Body of pancreas (tissue), 4 donors: ENCODE measurements around the gene PYM1. TPM values are rescaled to one million over a fixed set of nuclear protein-coding genes. Genes with fewer than 3 reads are reported as not detected.

Source experiments
- ATAC-seq: fragments of 150-250 bp; one replicate; pipeline ENCODE4 v1.9.1; 2016
- DNase-seq, 4 donors: peaks; one replicate each; pipeline ENCODE4 v3.0.0-alpha.2; 2019
- H3K27ac ChIP-seq, 4 donors: fragments of 200-600 bp; sonication (generic); 1 replicate in 3 of 4; 2 replicates in 1 of 4; pipeline versions ENCODE4 v1.5.1 to v1.6.1; 2016 to 2019; ENCODE audit warnings: mild to moderate bottlenecking in 1 of 4, mixed read lengths in 1 of 4, moderate library complexity in 1 of 4
- H3K27me3 ChIP-seq, 2 donors: fragments of 200-600 bp; sonication (generic); one replicate each; pipeline ENCODE4 v1.6.0; 2016; ENCODE audit warnings: mild to moderate bottlenecking in 1 of 2
- H3K36me3 ChIP-seq, 2 donors: fragments of 200-600 bp; sonication (generic); replicated peaks in 1 of 2; 2 replicates each; pipeline ENCODE4 v1.5.1; 2016; ENCODE audit warnings: low read depth in 2 of 2; ENCODE audit not compliant: insufficient read depth in 1 of 2
- H3K4me1 ChIP-seq: fragments of 200-600 bp; sonication (generic); one replicate; pipeline ENCODE4 v1.6.0; 2016
- H3K4me3 ChIP-seq, 2 donors: fragments of 200-600 bp; sonication (generic); 1 replicate in 1 of 2; 2 replicates in 1 of 2; pipeline ENCODE4 v1.5.1; 2016 to 2019
- H3K9me3 ChIP-seq, 3 donors: fragments of 200-600 bp; sonication (generic); 1 replicate in 2 of 3; 2 replicates in 1 of 3; pipeline ENCODE4 v1.5.1; 2016
- POLR2A ChIP-seq, 3 donors: fragments of 450-650 bp; IDR thresholded peaks; one replicate each; pipeline ENCODE4 v1.6.1; 2016; ENCODE audit warnings: antibody characterized with exemption in 3 of 3, mild to moderate bottlenecking in 2 of 3
- WGBS, 2 donors: methylation state at CpG; one replicate each; pipeline ENCODE4 v1.1.5; 2017; 5-methylcytosine and 5-hydroxymethylcytosine counted together
- intact Hi-C: fragments of 100-400 bp; cut with DNase I; formaldehyde crosslinking; loops from one replicate; pipeline ENCODE4 v1.15.1; 2023
- total RNA-seq, 2 donors: library from RNA; depleted of rRNA; stranded (reverse); fragments of >200 nt; gene quantifications; one replicate each; pipeline ENCODE4 v1.1.0, GENCODE V29; 2016
- TF ChIP-seq, protein P1 (sequence below), 7 experiments: fragments of 450-650 bp in 4 of 7; fragments of 200-600 bp in 3 of 7; sonication (generic) in 3 of 7; IDR thresholded peaks; one replicate each; pipeline ENCODE4 v1.5.1; 2016 to 2019; ENCODE audit warnings: antibody characterized with exemption in 7 of 7

PYM1 gene
- total RNA-seq, 2 donors from 2014 or later = 21.5 to 26.0 TPM

DNA sequence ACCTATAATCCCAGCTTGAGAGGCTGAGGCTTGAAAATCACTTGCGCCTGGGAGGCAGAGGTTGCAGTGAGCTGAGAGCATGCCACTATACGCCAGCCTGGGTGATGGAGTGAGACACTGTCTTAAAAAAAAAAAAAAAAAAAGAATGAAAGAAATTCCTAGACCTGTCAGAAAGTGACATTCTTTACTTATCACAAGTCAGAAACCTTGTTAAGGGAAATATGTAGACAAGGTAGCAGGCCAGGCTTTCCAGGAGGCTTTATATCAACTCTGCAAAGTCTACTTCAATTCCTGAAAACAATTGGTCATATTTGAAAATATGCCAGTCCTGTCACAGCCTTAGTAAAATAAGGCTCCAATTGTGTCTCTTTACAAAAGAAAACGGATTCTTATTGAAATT, 65.8 kb downstream of the PYM1 start:
- no peak overlapping the region for H3K27ac ChIP-seq
- no peaks in the 10 kb centered on the region for H3K27me3 ChIP-seq
- H3K4me1 ChIP-seq = no peaks in the 10 kb centered on the region
- ATAC-seq (no peak), DNase-seq (no peak)
- no peaks in the 10 kb centered on the region for H3K9me3 ChIP-seq
- no peak for TF ChIP-seq POLR2A (IDR thresholded peaks at IDR 0.05)
- TF ChIP-seq, protein P1, sequence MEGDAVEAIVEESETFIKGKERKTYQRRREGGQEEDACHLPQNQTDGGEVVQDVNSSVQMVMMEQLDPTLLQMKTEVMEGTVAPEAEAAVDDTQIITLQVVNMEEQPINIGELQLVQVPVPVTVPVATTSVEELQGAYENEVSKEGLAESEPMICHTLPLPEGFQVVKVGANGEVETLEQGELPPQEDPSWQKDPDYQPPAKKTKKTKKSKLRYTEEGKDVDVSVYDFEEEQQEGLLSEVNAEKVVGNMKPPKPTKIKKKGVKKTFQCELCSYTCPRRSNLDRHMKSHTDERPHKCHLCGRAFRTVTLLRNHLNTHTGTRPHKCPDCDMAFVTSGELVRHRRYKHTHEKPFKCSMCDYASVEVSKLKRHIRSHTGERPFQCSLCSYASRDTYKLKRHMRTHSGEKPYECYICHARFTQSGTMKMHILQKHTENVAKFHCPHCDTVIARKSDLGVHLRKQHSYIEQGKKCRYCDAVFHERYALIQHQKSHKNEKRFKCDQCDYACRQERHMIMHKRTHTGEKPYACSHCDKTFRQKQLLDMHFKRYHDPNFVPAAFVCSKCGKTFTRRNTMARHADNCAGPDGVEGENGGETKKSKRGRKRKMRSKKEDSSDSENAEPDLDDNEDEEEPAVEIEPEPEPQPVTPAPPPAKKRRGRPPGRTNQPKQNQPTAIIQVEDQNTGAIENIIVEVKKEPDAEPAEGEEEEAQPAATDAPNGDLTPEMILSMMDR (IDR thresholded peaks at IDR 0.05) = no peak
- WGBS, 2 donors = 81 to 89% methylated on average over 3 of the region's 3 CpGs
- H3K36me3 ChIP-seq = no peaks in the 10 kb centered on the region
- intact Hi-C loops = no loop called here
- no peak overlapping the region for H3K4me3 ChIP-seq

DNA sequence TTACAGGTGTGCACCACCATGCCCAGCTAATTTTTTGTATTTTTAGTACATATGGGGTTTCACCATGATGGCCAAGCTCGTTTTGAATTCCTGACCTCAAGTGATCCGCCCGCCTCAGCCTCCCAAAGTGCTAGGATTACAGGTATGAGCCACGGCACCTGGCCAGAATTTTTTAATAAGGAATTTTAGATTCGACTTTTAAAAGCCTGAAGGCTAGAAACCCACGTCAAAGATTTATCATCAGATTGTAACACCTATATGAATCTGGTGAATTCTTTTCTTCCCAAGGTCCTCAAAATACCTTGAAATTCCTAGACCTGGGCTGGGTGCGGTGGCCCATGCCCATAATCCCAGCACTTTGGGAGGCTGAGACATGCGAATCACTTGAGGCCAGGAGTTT, 66.3 kb downstream of the PYM1 start:
- no peak for DNase-seq
- WGBS, 2 donors = 93 to 95% methylated on average over 8 of the region's 8 CpGs
- Histone ChIP-seq H3K27me3 (no peaks in the 10 kb centered on the region), H3K4me1 (no peaks in the 10 kb centered on the region), H3K4me3 (no peak overlapping the region), H3K36me3 (no peaks in the 10 kb centered on the region), H3K27ac (no peak overlapping the region), H3K9me3 (no peaks in the 10 kb centered on the region)
- no peak for TF ChIP-seq POLR2A (IDR thresholded peaks at IDR 0.05)
- TF ChIP-seq, protein P1 (IDR thresholded peaks at IDR 0.05) = no peak
- intact Hi-C loops = no loop called here
- no peak for ATAC-seq

DNA sequence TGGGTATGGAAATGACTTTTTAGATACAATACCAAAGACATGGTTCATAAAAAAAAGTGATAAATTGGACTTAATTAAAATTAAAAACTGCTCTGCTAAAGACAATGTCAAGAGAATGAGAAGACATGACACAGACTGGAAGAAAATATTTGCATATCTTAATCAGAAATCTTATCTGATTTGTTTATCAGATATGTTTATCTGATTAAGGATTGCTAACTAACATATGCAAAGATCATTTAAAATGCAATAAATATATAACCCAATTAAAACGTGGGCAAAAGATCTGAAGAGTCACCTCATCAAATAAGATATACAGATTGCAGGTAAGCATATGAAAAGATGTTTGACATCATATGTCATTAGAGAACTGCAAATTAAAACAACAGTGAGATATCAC, 75.0 kb downstream of the PYM1 start:
- no peak for ATAC-seq

More for the DNA sequence above, 75.0 kb downstream of the PYM1 start:
- Histone ChIP-seq H3K9me3 (no peaks in the 10 kb centered on the region), H3K27ac (no peak overlapping the region), H3K4me1 (no peaks in the 10 kb centered on the region), H3K4me3 (no peak overlapping the region), H3K36me3 (no peaks in the 10 kb centered on the region), H3K27me3 (no peaks in the 10 kb centered on the region)
- TF ChIP-seq, protein P1 (IDR thresholded peaks at IDR 0.05) = no peak
- TF ChIP-seq POLR2A (IDR thresholded peaks at IDR 0.05) = no peak
- WGBS, 2 donors = 32 to 34% methylated on average over 1 of the region's 1 CpG
- DNase-seq = no peak
- intact Hi-C loops = no loop called here

Other genes with a start within 250 kb of the PYM1 start
- gene ITGA7, start 220.0 kb downstream of the PYM1 start, total RNA-seq = 10 to 100 TPM; 11.4 to 52.1 TPM
- gene BLOC1S1, start 211.8 kb downstream of the PYM1 start, total RNA-seq = 100 to 1,000 TPM in 1 of 2 donors, 10 to 100 TPM in 1; 86.1 to 105 TPM
- gene RDH5, start 207.5 kb downstream of the PYM1 start, total RNA-seq = 10 to 100 TPM in 1 of 2 donors, 1 to 10 TPM in 1; 4.2 to 20.4 TPM
- 100 to 1,000 TPM; 341 to 511 TPM for gene CD63, start 198.9 kb downstream of the PYM1 start, total RNA-seq
- under 1 TPM; 0.33 to 0.78 TPM for gene GDF11, start 184.8 kb downstream of the PYM1 start, total RNA-seq
- gene SARNP, start 110.2 kb downstream of the PYM1 start, total RNA-seq = 10 to 100 TPM; 23.1 to 51.7 TPM
- 10 to 100 TPM in 1 of 2 donors, 1 to 10 TPM in 1; 6.0 to 12.5 TPM for gene ORMDL2, start 109.9 kb downstream of the PYM1 start, total RNA-seq
- gene DNAJC14, start 98.3 kb downstream of the PYM1 start, total RNA-seq = 10 to 100 TPM; 20.2 to 34.3 TPM
- gene MMP19, start 85.0 kb downstream of the PYM1 start, total RNA-seq = 10 to 100 TPM in 1 of 2 donors, 1 to 10 TPM in 1; 3.4 to 23.4 TPM
- gene DGKA, start 3.3 kb upstream of the PYM1 start, total RNA-seq = 100 to 1,000 TPM in 1 of 2 donors, 10 to 100 TPM in 1; 33.3 to 128 TPM
- 1 to 10 TPM; 1.6 to 2.6 TPM for gene PMEL, start 38.1 kb upstream of the PYM1 start, total RNA-seq
- gene CDK2, start 38.9 kb upstream of the PYM1 start, total RNA-seq = 10 to 100 TPM in 1 of 2 donors, 1 to 10 TPM in 1; 8.8 to 12.5 TPM
- 10 to 100 TPM; 28.3 to 33.9 TPM for gene RAB5B, start 46.2 kb upstream of the PYM1 start, total RNA-seq
- gene SUOX, start 69.4 kb upstream of the PYM1 start, total RNA-seq = 10 to 100 TPM; 10.6 to 20.8 TPM
- gene IKZF4, start 93.1 kb upstream of the PYM1 start, total RNA-seq = 1 to 10 TPM; 2.6 to 7.6 TPM
- gene RPS26, start 114.0 kb upstream of the PYM1 start, total RNA-seq = 100 to 1,000 TPM; 215 to 405 TPM
- 10 to 100 TPM; 72.9 to 74.8 TPM for gene ERBB3, start 152.3 kb upstream of the PYM1 start, total RNA-seq
- 100 to 1,000 TPM in 1 of 2 donors, 10 to 100 TPM in 1; 49.4 to 107 TPM for gene PA2G4, start 176.7 kb upstream of the PYM1 start, total RNA-seq
- gene RPL41, start 188.7 kb upstream of the PYM1 start, total RNA-seq = 1,000 to 10,000 TPM; 1,174 to 2,214 TPM
- 10 to 100 TPM in 1 of 2 donors, under 1 TPM in 1; 0.99 to 11.2 TPM for gene ZC3H10, start 190.4 kb upstream of the PYM1 start, total RNA-seq
- gene ESYT1, start 200.4 kb upstream of the PYM1 start, total RNA-seq = 100 to 1,000 TPM in 1 of 2 donors, 10 to 100 TPM in 1; 43.3 to 182 TPM
- 10 to 100 TPM in 1 of 2 donors, 1 to 10 TPM in 1; 7.5 to 24.1 TPM for gene MYL6B, start 224.7 kb upstream of the PYM1 start, total RNA-seq
- gene MYL6, start 230.5 kb upstream of the PYM1 start, total RNA-seq = 1,000 to 10,000 TPM in 1 of 2 donors, 100 to 1,000 TPM in 1; 838 to 1,110 TPM